Left renal pelvis (tissue), 4 donors: ENCODE results near the gene UBE2J2. TPM values are rescaled to one million over a fixed set of nuclear protein-coding genes. Genes with fewer than 3 reads are reported as not detected.

ENCODE experiments used
- DNase-seq, 4 donors: peaks; one replicate each; pipeline ENCODE4 v3.0.0-alpha.2; 2013; ENCODE audit warnings: low read depth in 4 of 4, low spot score in 3 of 4
- polyA plus RNA-seq, 4 donors: library from polyadenylated mRNA; unstranded; fragments of 120-200 nt; gene quantifications; one replicate each; pipeline ENCODE4 v1.2.1, GENCODE V29; 2013; ENCODE audit not compliant: insufficient read length in 4 of 4

UBE2J2 gene
- polyA plus RNA-seq, 4 donors: 43.8 to 68.3 (median 49.3) TPM

DNA sequence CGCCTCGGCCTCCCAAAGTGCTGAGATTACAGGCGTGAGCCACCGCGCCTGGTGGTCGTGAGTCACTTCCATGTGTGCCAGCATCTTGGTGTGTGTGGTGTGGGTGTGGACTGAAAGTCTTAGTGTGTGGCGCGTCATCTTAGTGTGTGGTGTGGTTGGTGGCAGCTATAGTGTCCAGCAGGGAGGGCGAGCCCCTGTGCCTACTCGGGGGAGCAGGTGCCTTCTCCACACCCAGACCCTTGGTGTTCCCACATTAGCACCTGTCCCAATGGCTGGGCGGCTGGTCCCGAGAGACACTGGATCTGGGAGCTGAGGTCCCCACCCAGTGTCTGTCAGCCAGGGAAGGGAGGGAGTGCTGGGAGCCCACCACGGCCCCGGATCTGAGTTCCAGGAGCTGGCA is 9.3 kb upstream of the UBE2J2 start:
- no peak for DNase-seq

DNA sequence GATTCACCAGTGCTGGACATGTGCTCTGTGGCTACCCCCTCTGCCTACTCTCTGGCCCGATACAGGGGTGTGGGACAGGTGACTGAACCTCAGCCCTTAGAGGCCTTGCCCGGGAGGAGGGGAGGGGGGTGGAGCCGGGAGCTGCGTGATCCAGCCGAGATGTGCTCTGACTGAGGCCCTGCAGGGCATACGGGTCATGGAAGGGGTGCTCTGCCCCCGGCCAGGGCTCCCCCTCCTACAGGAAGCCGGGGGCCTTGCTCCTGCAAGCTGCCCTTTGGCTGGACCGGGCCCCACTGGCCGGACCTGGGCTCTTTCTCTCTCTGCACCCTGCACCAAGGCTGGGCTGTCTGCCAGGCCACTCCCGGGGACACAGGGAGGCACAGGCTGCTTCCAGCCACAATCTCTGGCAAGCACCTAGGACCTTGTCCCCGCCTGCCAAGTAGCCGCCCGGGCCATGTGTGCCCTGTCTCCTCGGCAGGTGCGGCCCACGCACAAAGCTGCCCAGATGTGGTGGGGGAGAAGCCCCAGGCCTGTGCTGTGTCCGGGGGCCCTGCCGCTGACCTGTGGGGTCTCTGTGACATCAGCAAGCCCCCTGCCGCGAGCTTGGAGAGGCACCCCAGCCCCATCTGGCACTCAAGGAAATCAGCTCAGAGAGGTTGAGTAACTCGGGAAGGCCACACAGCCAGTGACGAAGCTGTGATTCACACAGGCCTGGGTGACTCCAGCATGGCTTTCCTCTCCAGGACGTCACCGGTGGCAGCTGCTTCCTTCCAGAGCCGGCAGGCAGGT is 8.1 kb upstream of the UBE2J2 start:
- DNase-seq: no peak

DNA sequence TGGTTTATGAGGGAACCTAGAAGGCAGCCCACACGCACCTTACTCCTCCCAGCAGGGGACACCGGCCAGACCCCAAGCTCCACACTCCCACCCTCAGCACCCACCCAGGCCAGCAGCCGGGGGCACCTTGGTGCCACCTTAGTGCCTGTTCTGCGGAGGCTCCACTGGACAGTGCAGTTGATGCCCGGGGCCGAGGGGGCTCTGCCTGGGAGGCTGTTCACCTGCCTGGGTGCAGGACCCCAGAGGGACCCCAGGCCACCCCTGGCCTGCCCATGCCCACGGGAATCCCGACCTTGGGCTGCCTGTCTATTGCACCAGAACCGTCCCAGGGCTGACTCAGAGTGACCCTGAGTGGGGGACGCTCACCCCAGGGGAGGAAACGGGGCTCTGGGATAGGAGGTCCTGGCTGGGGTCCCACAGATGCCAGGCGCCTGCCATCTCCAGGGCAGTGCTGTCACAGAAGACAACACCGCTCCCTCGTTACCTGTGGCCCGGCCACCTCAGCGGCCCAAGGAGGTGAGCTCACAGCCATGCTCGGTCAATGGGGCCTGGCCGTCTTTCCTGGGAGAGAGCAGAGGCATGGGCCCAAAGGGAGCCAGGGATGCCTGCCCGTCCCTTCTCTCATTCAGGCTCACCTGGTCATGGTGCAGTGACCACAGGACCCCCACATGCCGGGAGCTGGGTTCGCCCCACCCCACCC is 7.3 kb upstream of the UBE2J2 start:
- no peak for DNase-seq

DNA sequence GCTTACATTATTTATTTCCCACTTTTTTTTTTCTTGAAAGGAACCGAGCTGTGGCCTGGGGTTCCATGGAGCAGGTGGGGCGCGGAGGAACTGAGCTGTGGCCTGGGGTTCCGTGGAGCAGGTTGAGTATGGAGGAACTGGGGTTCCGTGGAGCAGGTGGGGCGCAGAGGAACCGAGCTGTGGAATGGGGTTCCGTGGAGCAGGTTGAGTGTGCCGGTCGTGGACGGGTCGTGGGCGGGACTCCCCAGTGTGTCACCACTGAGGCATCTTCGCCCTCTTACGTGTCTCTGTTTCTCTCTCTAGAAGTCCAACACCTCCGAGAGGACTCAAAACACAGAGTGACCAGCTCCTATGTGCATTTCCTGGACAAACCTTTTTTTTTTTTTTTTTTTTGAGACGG is 5.4 kb upstream of the UBE2J2 start:
- DNase-seq: no peak

DNA sequence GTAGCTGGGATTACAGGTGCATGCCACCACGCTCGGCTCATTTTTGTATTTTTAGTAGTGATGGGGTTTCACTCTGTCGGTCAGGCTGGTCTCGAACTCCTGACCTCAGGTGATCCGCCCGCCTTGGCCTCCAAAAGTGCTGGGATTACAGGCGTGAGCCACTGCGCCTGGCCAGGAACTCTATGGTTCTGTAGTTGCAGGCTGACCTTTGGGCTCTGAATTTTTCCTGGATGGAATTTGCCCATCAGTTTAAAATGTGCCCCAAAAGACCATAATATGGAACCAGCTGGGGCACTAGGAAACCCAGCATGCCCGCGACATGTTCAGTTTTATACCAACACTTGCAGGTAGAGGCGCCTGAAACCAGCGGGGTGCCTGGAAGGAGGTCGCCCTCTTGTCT is 5.0 kb upstream of the UBE2J2 start:
- no peak for DNase-seq

DNA sequence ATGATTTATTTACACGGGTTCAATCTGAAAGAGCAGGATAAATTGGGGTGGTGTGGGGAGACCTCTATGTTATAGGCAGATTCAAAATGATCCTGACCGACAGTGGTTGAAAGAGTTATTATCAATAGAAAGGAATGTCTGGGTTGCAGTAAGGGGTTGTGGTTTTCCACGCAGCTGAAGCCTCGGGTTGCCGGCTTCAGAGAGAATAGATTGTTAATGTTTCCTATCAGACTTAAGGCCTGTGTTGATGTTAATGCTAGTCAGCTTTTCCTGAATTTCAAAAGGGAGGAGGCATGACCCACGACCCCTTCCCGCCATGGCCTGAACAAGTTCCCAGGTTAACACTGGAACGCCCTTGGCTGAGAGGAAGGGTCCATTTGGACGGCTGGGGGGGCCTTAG is 2.2 kb upstream of the UBE2J2 start:
- DNase-seq: no peak

DNA sequence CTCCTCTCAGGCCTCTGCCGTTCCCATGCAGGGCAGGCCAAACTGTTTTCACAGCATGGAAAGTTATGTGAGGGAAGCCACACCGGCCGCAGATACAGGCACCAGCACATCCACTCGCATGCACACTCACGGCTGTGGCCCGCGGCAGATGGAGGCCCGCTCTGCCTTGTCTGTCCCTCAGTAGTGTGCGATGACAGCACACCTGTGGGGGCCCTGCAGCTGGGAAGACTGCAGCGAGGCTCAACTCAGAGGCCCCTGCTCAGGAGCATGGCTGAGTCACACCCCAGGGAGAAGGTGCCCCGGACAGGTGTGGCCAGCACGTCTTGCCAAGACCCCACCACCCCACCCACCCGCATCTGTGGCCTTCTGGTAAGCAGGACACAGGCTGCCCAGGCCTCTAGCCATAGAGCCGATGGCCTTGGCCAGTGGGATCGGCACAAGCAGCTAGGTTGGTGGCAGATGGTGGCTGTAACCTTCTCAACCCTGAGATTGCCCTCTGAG is 1.3 kb upstream of the UBE2J2 start:
- no peak for DNase-seq

DNA sequence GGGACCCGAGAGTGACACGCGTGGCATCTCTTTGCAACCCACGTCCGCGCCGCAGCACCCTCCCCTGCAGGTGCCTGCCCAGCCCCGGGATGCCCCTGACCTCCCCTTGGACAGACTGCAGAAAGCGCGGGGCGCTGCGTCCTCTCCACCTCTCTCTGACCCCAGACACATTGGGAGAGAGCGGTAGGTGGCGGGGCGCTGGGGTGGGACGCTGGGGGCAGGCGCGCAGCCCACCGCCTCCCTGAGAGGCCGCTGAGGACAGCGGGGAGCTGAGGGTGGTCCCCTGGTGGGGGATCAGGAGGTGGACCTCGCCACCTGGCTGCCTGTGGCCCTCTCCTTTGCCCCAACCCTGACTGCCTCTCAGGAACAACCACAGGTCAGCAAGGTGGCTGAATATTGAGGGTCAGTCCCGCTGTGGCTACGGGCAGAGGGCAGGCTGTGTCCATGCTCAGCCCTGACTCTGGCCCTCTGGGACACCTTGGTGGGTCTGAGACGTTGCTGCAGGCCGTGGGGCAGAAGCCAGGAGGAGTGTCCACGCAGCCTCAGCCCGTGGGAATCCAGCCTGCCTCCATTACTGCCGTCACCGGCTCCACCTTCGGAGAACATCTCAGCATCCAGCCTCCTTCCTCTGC is 761 bp upstream of the UBE2J2 start:
- no peak for DNase-seq

DNA sequence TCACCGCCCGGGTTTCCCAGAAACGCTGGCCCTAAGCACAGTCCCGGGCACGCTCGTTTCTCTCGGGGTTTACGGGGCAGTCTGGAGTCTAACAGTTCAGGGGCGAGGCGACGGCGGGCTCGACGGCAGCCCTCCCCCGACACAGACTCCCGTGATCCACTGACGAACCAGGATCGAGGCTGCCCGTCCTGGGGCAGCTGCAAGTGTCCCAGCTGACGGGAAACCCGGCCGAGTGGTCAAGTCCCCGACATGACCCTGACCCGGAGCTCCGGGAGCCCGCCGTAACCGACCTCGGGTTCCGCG is 494 bp downstream of the UBE2J2 start:
- no peak for DNase-seq

DNA sequence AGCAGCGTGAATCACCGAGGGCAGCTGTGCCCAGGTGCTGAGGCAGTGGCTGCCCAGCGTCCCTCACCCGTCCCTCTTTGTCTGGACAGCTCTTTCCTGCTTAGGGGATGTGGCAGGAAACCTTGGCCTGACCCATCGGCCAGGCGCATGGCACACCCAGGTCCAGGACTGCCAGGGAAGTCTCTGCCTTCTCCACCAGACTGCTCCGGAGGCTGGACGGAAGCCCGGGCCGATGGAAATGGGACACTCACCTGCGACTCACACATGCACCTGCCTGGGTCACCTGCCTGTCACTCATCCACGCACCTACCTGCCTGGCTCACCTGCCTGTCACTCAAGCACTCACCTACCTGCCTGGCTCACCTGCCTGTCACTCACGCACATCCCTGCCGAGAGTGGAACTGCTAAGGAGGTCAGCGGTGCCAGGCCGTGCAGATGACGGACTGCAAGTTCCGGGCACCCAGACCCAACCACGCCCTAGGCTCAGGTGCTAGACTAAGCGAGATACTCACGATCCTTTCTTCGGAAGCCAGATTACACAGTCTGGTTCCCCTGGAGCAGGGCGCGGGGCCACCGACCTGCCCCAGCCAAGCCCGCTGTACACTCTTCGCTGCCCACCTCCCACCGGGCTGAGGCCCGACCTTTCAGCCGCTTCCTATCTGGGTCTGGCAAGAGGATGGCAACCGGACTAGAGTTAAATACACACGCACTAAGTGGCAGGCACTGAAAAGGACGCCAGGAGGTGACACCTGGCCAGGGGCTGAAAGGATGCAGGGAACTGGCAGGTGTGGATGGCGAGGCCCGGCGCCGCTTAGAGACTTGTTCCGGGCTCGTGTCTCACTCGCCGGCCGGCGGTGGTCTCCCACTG is 1.1 kb downstream of the UBE2J2 start:
- no peak for DNase-seq

DNA sequence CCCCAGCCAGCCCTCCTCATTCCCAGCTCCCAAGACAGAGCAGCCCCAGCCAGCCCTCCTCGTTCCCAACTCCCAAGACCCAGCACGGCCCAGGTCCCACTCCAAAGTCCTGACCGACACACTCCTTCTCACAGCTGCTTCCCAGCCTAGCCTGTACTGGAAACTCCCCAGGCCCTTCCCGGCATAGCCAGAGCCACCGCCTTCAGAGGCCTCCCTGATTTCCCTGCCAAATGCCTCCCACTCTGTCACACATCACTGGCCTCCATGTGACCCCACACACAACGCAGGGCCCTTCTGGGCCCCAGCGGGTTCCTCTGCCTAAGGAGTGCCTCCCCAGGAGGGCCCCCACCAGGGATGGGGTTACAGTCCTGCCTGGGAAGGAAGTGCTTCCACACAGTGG is 2.8 kb downstream of the UBE2J2 start:
- no peak for DNase-seq

DNA sequence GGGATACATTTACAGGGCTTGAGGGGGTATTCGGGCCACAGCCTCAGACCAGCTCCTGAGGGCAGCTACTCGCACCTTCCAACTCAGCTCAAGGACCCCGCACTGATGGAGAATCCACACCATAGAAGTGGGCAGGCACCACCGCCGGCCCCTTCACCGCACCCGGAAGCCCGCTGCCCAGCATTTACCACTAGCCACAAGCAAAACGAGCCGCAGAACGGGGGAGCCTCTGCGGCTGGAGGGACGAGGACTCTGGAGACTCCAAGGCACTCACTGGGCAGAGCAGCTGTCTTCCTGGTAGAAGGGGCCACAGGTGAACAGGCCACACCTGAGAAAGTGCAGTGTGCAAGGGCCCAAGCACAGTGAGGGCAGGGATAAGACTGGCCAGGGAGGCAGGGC is 5.4 kb downstream of the UBE2J2 start:
- DNase-seq: no peak

DNA sequence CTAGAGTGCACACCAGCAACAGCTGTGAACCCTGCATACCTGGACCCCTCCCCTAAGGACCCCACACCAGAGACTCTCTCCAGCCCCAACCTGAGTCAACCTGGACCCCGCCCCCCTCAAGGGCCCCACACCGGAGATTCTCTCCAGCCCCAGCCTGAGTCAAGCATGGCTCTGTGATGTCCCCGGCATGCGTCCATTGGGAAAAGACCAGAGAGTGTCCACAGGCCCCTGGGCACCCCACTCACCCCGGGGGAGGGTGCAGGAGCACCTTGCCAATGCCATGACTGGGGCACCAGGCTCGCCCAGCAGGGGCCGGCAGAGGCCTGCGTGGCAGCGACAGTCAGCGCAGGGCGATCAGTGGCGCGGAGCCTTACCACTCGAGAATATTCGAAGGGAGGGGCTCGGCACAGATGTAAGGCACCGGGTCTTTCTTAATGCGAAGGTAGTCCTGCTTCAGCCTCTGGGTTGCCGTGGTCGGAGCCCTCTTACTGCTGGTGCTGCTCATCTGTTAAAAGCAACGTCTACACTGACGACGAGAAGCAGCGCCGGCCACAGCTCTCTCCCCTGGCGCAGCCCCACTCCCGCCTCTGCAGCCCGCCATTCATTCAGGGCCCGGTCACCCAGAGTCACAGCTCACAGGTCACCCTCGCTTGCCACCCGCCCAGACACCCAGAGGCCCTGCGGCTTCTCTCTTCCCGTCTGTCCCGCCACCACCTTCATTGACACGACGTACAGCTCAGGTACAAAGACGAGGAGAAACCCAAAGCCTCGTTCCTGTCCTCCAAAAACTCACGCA is 6.0 kb downstream of the UBE2J2 start:
- no peak for DNase-seq

DNA sequence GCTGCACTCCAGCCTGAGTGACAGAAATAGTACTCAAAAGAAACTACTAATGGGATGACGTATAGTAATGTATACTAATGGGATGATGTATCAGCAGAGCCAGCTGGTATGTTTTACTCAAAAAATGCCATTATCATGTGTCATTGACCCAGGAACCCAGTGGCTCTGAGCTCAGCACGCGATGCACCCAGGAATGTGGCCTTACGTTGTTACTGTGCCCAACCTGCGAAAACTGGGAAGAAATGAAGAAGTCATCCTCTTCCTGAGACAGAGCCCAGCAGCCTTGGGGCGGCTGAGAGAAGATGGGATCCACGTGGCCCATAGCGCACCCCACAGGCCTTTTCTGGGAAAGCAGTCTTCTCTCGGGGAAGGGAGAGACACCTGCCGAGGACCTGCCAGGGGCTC is 8.8 kb downstream of the UBE2J2 start:
- no peak for DNase-seq

DNA sequence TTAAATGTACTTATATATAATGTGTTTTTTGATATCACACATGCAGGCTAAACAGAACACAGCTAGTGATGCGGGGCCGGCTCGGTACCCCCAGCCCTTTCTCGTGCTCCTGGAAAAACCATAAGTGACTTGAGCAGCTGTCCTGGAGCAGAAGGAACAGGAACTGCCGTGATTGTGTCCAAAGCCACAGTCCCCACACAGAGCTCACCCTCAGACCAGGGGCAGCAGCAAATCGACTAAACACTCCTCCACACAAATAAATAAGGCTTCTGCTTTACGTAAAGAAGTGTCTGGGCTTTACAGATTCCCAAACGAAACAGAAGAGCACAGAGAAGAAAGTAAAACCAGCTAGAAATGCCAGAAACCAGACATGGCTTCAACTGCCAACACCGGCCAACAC is 9.6 kb downstream of the UBE2J2 start:
- no peak for DNase-seq

DNA sequence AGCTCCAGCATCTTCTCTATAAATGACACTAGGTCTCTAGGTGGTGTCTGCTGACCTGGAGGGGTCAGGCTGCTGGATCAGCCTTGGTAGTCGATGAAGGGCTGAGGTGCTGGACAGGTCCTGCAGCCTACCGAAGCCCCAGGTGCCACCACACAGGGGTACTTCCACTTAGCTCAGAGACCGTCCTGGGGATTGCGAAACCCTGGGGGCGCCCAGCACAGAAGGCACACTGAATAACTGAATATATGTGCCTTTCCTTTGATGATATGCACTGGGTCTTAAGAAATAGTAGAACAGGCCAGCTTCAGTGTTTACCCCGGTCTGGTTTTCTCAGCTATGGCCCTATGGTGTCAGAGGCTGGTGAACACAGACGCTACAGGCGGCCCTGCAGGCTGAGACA is 10.9 kb downstream of the UBE2J2 start:
- no peak for DNase-seq

DNA sequence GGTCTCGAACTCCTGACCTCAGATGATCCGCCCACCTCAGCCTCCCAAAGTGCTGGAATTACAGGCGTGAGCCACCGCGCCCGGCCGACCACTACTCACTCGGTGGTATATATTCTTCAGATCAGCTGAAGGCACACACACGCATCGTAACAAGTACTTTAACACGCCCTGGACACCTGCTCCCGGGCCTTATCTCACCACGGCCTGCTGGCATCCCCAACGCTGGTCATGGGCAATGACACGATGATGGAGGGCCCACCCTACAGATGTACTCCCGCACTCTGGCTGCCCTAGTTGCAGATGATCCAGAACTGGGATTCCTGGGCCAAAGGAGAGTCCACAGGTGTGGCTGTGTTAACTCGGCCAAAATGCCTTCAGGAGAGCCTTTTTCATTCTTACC is 11.6 kb downstream of the UBE2J2 start:
- no peak for DNase-seq

DNA sequence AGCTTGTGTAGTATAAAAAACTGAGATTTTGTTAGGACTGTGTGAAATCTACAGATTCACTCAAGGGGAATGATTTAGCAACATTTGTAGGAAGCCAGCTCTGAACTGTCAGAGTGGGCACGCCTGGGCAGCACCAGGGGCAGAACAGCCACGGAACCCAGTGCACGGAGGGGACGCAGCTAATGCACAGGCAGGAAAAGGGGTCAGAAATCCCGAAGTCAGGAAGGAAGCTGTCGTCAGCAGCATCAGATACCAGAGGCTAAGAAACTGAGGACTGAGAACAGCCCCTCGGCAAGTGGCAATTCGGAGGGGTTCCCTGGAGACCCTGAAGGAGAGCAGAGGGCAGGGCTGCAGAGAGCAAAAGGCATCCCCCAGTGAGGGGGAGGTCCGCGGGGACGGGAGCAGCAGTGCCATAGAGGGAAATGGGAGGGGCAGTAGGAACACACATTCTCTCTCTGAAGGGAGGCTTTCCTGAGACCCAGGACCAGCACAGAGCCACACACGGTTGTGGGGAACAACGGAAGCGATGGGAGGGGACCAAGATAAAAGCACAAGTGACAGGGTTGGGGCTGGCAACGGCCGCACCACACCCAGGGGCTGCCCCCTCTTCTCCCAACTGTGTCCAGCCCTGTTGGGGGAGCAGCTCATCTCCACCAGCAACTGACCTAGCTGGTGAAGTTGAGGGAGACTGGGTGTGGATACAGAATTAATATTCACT is 12.7 kb downstream of the UBE2J2 start:
- no peak for DNase-seq

DNA sequence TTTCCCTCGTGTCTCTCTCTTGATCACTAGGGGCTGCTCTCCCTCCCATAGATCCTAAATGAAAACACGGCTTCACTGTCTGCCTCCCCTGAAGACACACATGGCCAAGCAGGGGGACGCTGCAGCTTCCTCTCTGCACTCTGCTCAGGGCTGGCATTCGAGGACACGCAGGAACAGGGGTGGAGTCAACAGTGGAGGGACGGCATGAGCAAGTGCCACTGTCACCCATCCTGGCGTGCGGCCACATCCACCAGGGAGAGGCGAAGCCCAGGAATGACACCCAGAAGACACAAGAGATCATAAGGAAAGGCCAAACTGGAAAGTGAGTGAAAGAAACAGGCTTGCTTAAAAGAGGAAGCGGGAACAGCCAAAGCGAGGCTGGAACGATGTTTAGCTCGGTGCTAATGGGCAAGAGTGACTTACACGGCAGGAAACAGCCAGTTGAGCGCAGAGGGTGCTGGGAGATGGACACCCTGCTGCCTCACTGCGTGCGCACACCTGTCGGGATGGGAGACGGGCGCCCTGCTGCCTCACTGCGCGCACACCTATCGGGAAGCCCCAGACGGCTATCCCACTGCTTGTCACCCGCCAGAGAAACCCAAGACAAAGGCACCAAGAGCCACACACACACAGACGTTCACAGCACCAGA is 13.6 kb downstream of the UBE2J2 start:
- DNase-seq: no peak
